Measurements from ENCODE around the gene SYNPO2.

SYNPO2 gene

DNA sequence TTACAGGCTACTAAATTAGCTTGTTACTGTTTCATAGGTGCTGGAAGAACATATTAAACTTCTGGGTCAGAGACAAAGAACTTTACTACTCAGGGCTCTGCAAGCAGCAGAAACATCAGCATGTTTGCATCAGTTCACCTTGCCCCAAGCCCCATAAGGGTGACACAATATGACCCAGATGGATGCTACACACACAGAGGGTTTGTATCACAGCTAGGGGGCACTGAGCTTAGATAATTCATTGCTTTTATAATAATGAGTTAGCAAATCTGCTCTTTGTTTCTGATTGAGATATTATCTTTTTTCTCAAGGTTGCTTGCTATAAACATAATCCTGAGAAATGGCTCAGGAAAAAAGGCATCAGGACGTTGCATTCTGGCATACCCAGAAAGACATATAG, 4.8 kb upstream of the SYNPO2 start:
- DNase-seq = no peak

- DNase-seq = no peak
Observed at GRCh38 chr4:118884716-118885115, 3.9 kb upstream of the SYNPO2 start.

DNA sequence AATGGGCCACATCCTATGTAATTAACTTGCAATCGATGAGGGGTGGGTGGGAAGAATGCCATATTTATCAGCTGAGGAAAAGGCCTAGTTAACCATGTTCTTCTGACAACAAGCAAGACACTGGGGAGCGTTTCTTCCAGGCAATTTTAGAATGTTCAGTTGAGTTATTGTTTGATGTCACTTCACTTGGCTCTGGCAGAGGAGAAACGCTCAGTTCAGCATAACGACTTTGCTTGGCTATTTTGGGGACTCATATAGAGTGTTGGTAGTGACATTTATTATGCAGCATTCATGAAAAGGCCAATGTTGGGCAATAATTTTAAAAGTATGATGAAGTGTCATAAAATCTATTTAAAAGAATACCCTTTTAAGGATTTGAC, 648 bp downstream of the SYNPO2 start:
- DNase-seq = no peak

DNA sequence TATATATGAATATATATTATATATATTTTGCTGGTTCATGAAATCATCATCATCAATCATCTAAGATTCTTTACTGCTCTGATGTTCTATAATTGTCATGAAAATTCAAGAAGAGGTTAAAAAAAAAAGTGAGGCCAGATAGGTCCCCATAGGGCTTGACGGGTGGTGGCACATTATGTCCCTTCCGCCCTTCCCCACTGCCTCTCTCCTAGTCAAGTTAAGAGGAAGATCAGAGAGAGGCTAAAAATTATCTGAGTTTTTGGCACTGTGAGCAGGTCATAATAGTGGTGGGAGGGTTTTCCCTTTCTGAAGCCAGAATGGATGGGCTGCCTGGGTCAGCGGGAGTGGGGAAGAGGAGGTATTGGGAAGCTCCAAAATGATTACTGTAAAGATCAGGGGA, 5.4 kb downstream of the SYNPO2 start:
- no peak for DNase-seq

DNA sequence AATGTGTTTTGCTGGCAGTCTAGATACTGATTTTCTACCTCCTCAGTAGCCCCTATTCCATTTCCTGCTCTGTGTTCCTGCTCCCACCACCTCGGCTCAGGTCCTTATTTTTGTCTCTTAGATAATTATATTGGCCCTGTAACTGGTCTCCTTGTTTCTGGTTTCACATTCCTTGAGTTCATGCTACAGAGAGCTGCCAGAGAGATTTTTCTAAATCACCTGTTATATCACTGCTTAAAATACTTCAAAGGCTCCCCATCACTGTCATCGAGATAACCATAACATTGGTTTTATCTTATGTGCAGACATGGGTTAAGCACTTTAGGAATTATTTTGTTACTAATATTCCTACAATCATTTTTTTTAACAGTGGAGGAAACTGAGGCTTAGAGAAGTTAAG, 9.6 kb downstream of the SYNPO2 start:
- no peak for DNase-seq

- DNase-seq = no peak
Observed at GRCh38 chr4:118898684-118899138, 10.1 kb downstream of the SYNPO2 start.

GRCh38 chr4:118904418-118904817, 15.8 kb downstream of the SYNPO2 start:
- DNase-seq = no peak

- DNase-seq = no peak
Observed at GRCh38 chr4:118904935-118905334, 16.3 kb downstream of the SYNPO2 start.

- DNase-seq = no peak
Observed at GRCh38 chr4:118905566-118905965, 16.9 kb downstream of the SYNPO2 start.

DNA sequence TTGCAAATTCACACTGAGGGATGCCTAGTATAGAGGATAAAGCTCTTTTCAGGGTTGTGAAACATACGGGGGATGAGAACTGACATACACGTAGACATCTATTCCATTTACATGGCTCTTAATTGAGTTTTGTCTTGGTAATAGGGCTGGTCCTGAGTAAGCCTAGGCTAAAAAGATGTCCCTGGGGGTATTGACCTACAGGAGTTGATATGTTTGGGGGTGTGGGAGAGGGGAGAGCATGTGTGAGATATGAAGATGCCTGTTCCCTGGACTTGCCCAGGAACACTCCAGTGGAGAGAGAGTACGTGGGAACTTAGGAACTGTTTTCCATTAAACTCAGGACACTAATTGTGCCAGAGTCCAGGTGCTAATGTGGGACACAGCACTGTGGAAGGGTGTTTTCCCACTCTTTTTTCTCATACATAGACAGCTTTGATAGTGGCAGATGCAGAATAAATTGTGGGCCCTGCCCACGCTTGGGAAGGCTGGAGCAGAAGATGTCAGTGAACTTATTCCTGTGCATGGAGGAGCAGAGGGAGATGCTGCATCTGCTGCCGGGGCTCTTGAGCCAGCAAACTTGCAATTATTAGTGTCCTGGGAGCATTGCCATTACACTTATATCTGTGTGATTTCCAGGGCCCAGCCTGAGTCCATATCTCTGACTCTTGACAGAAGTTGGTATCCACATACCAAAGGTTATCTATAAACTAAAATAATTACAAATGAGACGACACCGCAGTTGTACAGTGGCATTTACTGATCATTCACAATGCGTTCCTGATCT, 20.7 kb downstream of the SYNPO2 start:
- no peak for DNase-seq

DNA sequence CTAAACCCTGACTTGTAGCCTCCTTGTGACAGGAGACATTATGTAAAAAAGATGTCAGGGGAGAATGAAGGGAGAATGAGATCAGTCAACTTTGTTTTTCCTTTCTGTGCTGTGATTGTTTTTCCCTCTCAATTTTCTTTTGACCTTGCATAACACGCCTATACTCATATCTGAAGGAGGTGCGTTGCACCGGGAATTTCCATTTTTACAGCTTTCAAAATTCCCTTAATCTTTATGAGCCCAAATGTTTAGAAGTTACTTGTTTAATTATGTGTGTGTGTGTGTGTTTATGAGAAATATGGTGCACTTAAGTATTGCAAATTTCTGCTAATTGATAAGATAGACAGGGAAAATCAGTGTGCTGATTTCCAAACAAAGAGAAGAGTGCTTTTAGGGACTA, 21.6 kb downstream of the SYNPO2 start:
- DNase-seq = no peak

GRCh38 chr4:118911238-118911703, 22.6 kb downstream of the SYNPO2 start:
- no peak for DNase-seq

DNA sequence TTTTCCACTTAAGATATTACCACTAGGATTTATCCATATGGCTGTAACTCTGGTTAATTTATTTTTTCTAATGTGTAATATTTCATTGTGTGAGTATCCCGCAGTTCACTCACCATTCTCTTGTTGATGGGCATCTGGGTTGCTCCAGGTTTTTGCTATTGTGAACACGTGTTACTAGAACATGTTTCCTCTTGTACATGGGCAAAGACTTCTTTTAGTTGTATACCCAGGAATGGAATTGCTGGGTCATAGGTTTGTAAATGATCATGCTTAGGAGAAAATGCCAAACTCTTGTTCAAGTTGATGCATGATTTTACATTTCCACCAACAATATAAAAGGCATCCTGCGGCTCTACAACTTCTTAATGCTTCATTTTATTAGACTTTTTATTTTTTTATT, 26.8 kb downstream of the SYNPO2 start:
- DNase-seq = no peak

GRCh38 chr4:118916691-118917289, 28.1 kb downstream of the SYNPO2 start:
- DNase-seq = no peak

GRCh38 chr4:118917582-118917981, 28.9 kb downstream of the SYNPO2 start:
- DNase-seq = no peak

- DNase-seq = no peak
Observed at GRCh38 chr4:118918388-118918787, 29.7 kb downstream of the SYNPO2 start.

GRCh38 chr4:118920247-118920646, 31.6 kb downstream of the SYNPO2 start:
- no peak for DNase-seq

GRCh38 chr4:118921786-118922185, 33.1 kb downstream of the SYNPO2 start:
- DNase-seq = no peak

- DNase-seq = no peak
Observed at GRCh38 chr4:118923891-118924290, 35.2 kb downstream of the SYNPO2 start.

DNA sequence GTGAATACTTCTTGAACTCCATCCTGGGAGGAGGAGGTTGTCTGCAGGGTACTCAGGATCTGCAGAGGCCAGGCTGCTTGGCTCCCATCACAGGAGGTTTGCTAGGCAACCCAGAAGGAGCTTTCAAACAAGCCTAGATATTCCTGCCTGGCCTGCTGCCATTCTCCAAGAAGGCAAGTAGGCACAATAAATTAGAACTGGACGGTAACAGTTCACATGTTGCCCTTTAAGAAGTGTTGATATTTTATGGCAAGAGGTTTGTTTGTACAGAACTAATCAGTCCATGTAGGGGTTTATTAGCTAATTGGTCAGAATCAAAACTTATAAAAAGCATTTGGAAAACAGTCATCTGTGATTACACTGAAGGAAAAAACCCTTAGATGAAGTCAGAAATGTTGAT, 39.3 kb downstream of the SYNPO2 start:
- no peak for DNase-seq

DNA sequence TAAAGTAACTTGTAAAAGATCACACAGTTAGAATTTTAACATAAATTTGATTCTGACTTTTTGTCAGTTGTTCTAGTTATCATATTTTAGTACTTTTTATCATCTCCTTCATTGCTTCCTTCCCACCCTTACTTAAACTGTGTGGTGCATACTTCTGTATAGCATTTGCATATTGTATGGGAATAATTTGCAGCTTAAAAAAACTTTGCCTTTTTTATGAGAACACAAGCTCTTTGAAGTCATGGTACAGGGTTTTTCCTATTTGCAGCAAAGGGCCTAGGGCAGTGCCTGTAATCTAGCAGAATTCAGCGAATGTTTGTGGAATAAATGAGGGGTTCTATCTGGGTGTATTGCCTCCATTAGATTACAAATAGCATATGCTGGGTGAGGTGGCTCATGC, 41.6 kb downstream of the SYNPO2 start:
- no peak for DNase-seq

GRCh38 chr4:118931786-118932185, 43.1 kb downstream of the SYNPO2 start:
- DNase-seq = no peak

- DNase-seq = no peak
Observed at GRCh38 chr4:118935819-118936218, 47.2 kb downstream of the SYNPO2 start.

- no peak for DNase-seq
Observed at GRCh38 chr4:118936406-118936805, 47.8 kb downstream of the SYNPO2 start.

Measured in activated CD8-positive, alpha-beta memory T cell treated with anti-CD3 and anti-CD28 coated beads, Interleukin-2, amount 50 U/mL, for 4 hours (primary cell).